Spleen (tissue), 11 donors: ENCODE measurements around the gene HES4. TPM values are rescaled to one million over a fixed set of nuclear protein-coding genes. Genes with fewer than 3 reads are reported as not detected.
A peak's percentile ranks its signal among the peaks of the same experiment; 100 is the strongest.
"Not testable (repeated sequence)": the region's sequence is repeated elsewhere in the genome, so short reads cannot be mapped to it uniquely, and the experiment has no call there.

Experiments used
- DNase-seq: peaks from one replicate; pipeline ENCODE4 v3.0.0-alpha.2; 2020
- H3K27ac ChIP-seq, 8 donors: fragments of 200-600 bp; sonication (generic) in 7 of 8; 1 replicate in 4 of 8; 2 replicates in 4 of 8; pipeline versions ENCODE4 v1.5.0 to v1.8.0; 2016 to 2021; ENCODE audit warnings: inconsistent platforms in 4 of 8, mild to moderate bottlenecking in 4 of 8, moderate library complexity in 1 of 8
- H3K27me3 ChIP-seq, 7 donors: fragments of 200-600 bp; sonication (generic) in 6 of 7; replicated peaks in 1 of 7; 1 replicate in 4 of 7; 2 replicates in 3 of 7; pipeline versions ENCODE4 v1.5.0 to v1.8.0; 2016 to 2021; ENCODE audit warnings: inconsistent platforms in 3 of 7, mild to moderate bottlenecking in 1 of 7
- H3K36me3 ChIP-seq, 6 donors: fragments of 200-600 bp; sonication (generic) in 5 of 6; 1 replicate in 4 of 6; 2 replicates in 2 of 6; pipeline versions ENCODE4 v1.5.0 to v1.8.0; 2016 to 2021; ENCODE audit warnings: inconsistent platforms in 2 of 6
- H3K4me1 ChIP-seq, 6 donors: fragments of 200-600 bp; sonication (generic) in 5 of 6; 1 replicate in 3 of 6; 2 replicates in 3 of 6; pipeline versions ENCODE4 v1.5.0 to v1.8.0; 2016 to 2021; ENCODE audit warnings: inconsistent platforms in 3 of 6
- H3K4me3 ChIP-seq, 8 donors: fragments of 200-600 bp; sonication (generic) in 7 of 8; 1 replicate in 4 of 8; 2 replicates in 4 of 8; pipeline versions ENCODE4 v1.5.0 to v1.8.0; 2016 to 2021; ENCODE audit warnings: inconsistent platforms in 4 of 8, mild to moderate bottlenecking in 4 of 8, moderate library complexity in 2 of 8
- H3K9me3 ChIP-seq, 8 donors: fragments of 200-600 bp; sonication (generic) in 7 of 8; 1 replicate in 4 of 8; 2 replicates in 4 of 8; pipeline versions ENCODE4 v1.5.0 to v1.8.0; 2016 to 2021; ENCODE audit warnings: inconsistent platforms in 4 of 8
- POLR2A ChIP-seq, 3 donors: fragments of 450-650 bp; IDR thresholded peaks; one replicate each; pipeline ENCODE4 v1.5.1; 2017; ENCODE audit warnings: antibody characterized with exemption in 3 of 3, mild to moderate bottlenecking in 1 of 3
- POLR2AphosphoS5 ChIP-seq, 3 donors: sonication (generic); formaldehyde crosslinking; IDR thresholded peaks; one replicate each; pipeline ENCODE4 v1.5.1; 2017; ENCODE audit warnings: antibody characterized with exemption in 3 of 3
- WGBS, 5 donors: extraction: QIAGEN DNeasy Blood & Tissue Kit in 3 of 5; methylation state at CpG; one replicate each; pipeline versions ENCODE4 v1.1.5 to v1.1.7; 2013 to 2018; 5-methylcytosine and 5-hydroxymethylcytosine counted together
- intact Hi-C: fragments of 100-400 bp; cut with DNase I; formaldehyde crosslinking; loops from one replicate; pipeline ENCODE4 v1.15.0; 2023; ENCODE audit warnings: low total_unique reads
- polyA plus RNA-seq, 3 donors: library from polyadenylated mRNA; stranded (reverse); fragments of 200-250 nt; gene quantifications; one replicate each; pipeline ENCODE4 v1.2.1, GENCODE V29; 2013
- total RNA-seq, 7 donors: library from RNA; depleted of rRNA in 3 of 7; stranded (reverse); fragments of >200 nt in 3 of 7; fragmentation: NEBNext Ultra II Directional in 4 of 7; extraction: Animal tissue kit (Norgen Biotek cat#: 25700) in 4 of 7; gene quantifications; one replicate each; pipeline versions ENCODE4 v1.1.0 to v1.2.1, GENCODE V29; 2016 to 2021
- TF ChIP-seq, protein P1 (sequence below), 11 experiments: fragments of 200-600 bp in 7 of 11; fragments of 450-650 bp in 4 of 11; sonication (generic) in 4 of 11; IDR thresholded peaks in 8 of 11; conservative IDR thresholded peaks in 3 of 11; 1 replicate in 7 of 11; 2 replicates in 4 of 11; pipeline versions ENCODE4 v1.4.0 to v1.8.0; 2016 to 2021; ENCODE audit warnings: antibody characterized with exemption in 11 of 11, inconsistent platforms in 4 of 11, mild to moderate bottlenecking in 1 of 11
- donor health status: healthy with polysubstance abuse.
- donor health status: DM: no; HTN: no; CAD: no; lungs with moderate emphysema.
- donor health status: DM: no; HTN: no; CAD: no.
- donor health status: Bipolar disorder and iron deficiency.
- donor health status: healthy.
- donor health status: DM: no; HTN: no; CAD: no.
- donor health status: DM: yes; HTN: yes; CAD: no.

HES4 gene
- total and polyA plus RNA-seq, 10 donors = 3.8 to 64.3 (median 20.6) TPM

DNA sequence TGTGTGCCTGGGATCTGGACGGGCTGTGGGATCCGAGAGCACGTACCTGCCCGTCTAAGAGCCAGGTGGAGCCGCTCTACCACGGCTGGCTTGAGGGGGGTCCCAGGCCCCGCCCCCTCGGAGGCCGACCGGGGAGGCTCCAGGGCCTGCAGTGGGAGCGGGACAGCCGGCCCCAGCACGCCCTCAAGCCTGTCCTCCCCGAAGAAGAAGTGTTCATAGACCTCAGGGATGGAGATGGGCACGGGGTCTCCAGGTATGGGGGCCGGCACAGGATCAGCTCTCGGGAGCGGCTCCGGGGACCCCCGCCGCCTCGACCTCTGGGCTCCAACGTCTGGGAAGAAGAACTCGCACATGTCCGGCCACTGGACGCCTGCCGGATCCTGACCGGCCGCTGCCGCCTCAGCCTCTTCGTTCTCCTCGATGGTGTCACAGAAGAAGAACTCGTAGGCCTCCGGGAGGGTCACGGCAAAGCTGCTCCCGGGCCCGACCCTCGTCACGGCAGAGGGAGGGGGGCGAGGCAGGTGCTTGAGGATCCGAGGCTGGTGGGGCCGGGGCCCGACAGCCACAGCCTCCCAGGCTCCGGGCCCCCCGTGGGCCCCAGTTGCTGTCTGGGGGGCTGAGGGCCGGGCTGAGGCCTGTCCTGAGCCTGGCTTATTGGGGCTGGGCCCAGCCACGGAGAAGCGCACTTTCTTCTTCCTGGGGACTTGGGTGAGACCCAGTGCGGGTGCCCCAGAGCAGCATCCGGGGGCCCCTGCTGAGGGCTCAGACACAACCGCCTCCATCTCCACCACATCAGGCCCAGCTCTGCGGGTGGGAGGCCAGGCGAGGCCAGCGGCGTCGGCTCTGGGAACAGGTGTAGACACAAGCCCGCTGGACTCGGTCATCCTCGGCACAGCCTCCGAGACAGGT is 20.8 kb downstream of the HES4 start:
- peak; percentile 71 for DNase-seq
- intact Hi-C loops = no loop called here
- peaks cover 5 to 19% (median 10%) of the 10 kb centered on the region in 6 donors for H3K4me1 ChIP-seq
- no peak overlapping the region for H3K27ac ChIP-seq
- no peaks in the 10 kb centered on the region for H3K9me3 ChIP-seq
- TF ChIP-seq POLR2A (IDR thresholded peaks at IDR 0.05) = no peak
- TF ChIP-seq POLR2AphosphoS5 (IDR thresholded peaks at IDR 0.05) = no peak
- TF ChIP-seq, protein P1, sequence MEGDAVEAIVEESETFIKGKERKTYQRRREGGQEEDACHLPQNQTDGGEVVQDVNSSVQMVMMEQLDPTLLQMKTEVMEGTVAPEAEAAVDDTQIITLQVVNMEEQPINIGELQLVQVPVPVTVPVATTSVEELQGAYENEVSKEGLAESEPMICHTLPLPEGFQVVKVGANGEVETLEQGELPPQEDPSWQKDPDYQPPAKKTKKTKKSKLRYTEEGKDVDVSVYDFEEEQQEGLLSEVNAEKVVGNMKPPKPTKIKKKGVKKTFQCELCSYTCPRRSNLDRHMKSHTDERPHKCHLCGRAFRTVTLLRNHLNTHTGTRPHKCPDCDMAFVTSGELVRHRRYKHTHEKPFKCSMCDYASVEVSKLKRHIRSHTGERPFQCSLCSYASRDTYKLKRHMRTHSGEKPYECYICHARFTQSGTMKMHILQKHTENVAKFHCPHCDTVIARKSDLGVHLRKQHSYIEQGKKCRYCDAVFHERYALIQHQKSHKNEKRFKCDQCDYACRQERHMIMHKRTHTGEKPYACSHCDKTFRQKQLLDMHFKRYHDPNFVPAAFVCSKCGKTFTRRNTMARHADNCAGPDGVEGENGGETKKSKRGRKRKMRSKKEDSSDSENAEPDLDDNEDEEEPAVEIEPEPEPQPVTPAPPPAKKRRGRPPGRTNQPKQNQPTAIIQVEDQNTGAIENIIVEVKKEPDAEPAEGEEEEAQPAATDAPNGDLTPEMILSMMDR (IDR thresholded peaks at IDR 0.05 in 8 of 11, conservative IDR thresholded peaks at IDR 0.05 in 3 of 11) = no peak
- WGBS, 5 donors = 88 to 97% (median 92%) methylated on average over 11 to 60 of the region's 60 CpGs
- H3K36me3 ChIP-seq = no peaks in the 10 kb centered on the region
- H3K27me3 ChIP-seq = peaks cover 0 to 81% (median 35%) of the 10 kb centered on the region in 7 donors
- no peak overlapping the region for H3K4me3 ChIP-seq

DNA sequence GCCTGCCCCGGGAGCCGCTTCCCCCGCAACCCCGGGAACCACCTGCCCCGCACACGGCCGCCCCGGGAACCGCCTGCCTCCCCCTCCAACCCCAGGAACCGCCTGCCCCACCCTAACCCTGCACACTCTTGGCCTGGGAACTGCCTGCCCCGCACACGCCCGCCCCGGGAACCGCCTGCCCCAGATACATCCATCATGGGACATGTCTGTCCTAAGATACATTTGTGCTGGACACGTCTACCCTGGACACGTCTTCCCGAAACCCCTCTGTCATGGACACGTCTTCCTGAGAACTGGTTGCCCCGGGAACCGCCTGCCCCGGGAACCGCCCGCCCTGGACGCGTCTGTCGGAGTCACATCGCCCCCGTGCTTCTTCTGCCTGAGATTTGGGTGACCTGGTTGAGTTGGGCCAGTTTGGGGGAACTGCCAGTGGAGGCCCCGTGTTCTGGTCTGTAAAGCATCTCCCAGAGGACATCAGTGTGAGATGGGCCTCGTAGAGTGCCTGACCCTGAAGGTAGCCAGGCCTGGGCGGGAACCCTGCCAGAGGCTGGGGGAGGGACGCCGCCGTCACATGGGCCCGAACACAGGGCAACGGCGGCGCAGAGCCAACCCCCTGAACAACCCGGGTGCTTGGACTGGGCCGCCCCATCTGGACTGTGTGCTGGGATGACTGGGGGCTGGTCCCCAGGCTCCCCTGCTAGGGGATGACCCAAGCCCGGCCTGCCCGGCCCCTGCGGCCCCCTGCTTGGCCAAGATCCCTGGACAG is 21.6 kb downstream of the HES4 start:
- DNase-seq = peak; percentile 66
- TF ChIP-seq POLR2A (IDR thresholded peaks at IDR 0.05) (no peak), POLR2AphosphoS5 (IDR thresholded peaks at IDR 0.05) (no peak)
- TF ChIP-seq, protein P1 (IDR thresholded peaks at IDR 0.05 in 8 of 11, conservative IDR thresholded peaks at IDR 0.05 in 3 of 11) = no peak
- intact Hi-C loops = no loop called here
- H3K9me3 ChIP-seq = no peaks in the 10 kb centered on the region
- no peak overlapping the region for H3K27ac ChIP-seq
- WGBS, 5 donors = 88 to 92% (median 89%) methylated on average over 32 to 44 of the region's 44 CpGs
- peaks cover 0 to 81% (median 38%) of the 10 kb centered on the region in 7 donors for H3K27me3 ChIP-seq
- peaks cover 5 to 14% (median 9%) of the 10 kb centered on the region in 6 donors for H3K4me1 ChIP-seq
- no peak overlapping the region for H3K4me3 ChIP-seq
- H3K36me3 ChIP-seq = no peaks in the 10 kb centered on the region

DNA sequence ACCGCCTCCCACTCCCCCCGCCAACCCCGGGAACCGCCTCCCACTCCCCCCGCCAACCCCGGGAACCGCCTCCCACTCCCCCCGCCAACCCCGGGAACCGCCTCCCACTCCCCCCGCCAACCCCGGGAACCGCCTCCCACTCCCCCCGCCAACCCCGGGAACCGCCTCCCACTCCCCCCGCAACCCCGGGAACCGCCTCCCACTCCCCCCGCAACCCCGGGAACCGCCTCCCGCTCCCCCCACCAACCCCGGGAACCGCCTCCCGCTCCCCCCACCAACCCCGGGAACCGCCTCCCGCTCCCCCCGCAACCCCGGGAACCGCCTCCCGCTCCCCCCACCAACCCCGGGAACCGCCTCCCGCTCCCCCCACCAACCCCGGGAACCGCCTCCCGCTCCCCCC is 23.1 kb downstream of the HES4 start:
- Histone ChIP-seq H3K4me1 (peaks cover 5 to 14% (median 9%) of the 10 kb centered on the region in 6 donors), H3K27me3 (peaks cover 6 to 81% (median 46%) of the 10 kb centered on the region in 7 donors)
- H3K27ac ChIP-seq, DNase-seq, H3K9me3 ChIP-seq, H3K36me3 ChIP-seq, H3K4me3 ChIP-seq, intact Hi-C loops: not testable (repeated sequence)
- 57 to 66% (median 64%) methylated on average over 13 to 16 of the region's 39 CpGs; no CpG with 5 or more reads in 2 of the 5 donors for WGBS, 5 donors

DNA sequence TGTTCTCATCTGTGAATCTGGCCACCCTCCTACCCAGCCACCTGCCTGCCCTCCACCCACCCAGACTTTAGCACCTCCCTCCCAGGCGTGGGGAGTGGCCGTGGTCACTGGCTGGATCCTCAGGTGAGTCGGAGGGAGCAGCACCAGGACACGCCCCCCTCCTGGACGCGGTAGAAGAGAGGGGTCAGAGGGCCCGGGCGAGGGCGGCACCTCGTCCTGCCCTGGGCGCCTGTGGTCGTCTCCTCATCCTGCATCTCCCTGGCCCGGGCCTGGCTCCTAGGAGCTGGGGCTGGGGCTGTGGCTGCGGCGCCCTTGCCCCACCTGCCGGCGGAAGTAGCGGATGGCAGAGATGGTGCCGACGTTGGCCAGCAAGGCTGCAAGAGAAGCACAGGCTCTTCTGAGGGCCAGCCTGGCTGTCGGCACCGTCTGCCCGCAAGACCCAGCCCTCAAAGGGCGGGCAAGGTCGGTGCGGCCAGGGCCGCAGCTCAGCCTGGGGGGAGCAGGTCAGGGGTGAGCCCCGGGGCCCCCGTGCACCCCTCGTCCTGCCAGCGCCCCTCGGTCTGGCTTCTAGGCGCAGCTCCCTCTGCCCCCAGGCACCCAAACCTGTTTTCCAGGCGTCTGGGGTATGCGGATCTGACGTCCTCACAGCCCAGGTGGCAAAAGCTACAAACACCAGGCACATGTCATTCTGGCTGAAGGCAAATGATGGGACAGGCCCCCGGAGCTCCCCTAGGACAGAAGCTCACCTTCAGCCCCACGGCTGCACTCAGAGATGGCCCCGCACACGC is 23.8 kb downstream of the HES4 start:
- Histone ChIP-seq H3K36me3 (no peaks in the 10 kb centered on the region), H3K4me3 (peak overlapping the region in 6 of 8 donors; percentile 10 to 59 (median 20)), H3K9me3 (no peaks in the 10 kb centered on the region), H3K4me1 (peaks cover 5 to 14% (median 9%) of the 10 kb centered on the region in 6 donors), H3K27me3 (peaks cover 10 to 81% (median 53%) of the 10 kb centered on the region in 7 donors), H3K27ac (peak overlapping the region in 1 of 8 donors; percentile 23)
- WGBS, 5 donors = 3 to 10% (median 5%) methylated on average over 8 to 40 of the region's 40 CpGs
- intact Hi-C loops = no loop called here
- DNase-seq = peak; percentile 88
- TF ChIP-seq POLR2A (IDR thresholded peaks at IDR 0.05) = no peak
- TF ChIP-seq POLR2AphosphoS5 (IDR thresholded peaks at IDR 0.05) = peak in 1 of 3 donors; percentile 70
- TF ChIP-seq, protein P1 (IDR thresholded peaks at IDR 0.05 in 8 of 11, conservative IDR thresholded peaks at IDR 0.05 in 3 of 11) = peak in 9 of 11 experiments; percentile 44 to 84 (median 56)
